H9 (cell line): ENCODE data around the gene ZBED5. TPM values are rescaled to one million over a fixed set of nuclear protein-coding genes. Genes with fewer than 3 reads are reported as not detected.

ENCODE experiments used
- DNase-seq: peaks from one replicate; pipeline ENCODE4 v3.0.0-alpha.2; 2017
- H2AFZ ChIP-seq: one replicate; pipeline ENCODE4 v1.6.1; 2013; ENCODE audit warnings: mild to moderate bottlenecking, low read length, control low read depth, moderate library complexity
- H2AK5ac ChIP-seq: 2 replicates; pipeline ENCODE4 v1.6.1; 2013; ENCODE audit warnings: low read length, control low read depth, mixed read lengths; ENCODE audit not compliant: insufficient read length
- H2BK120ac ChIP-seq: one replicate; pipeline ENCODE4 v1.6.1; 2013; ENCODE audit warnings: low read depth, mild to moderate bottlenecking, low read length, control low read depth, inconsistent platforms; ENCODE audit not compliant: poor library complexity, severe bottlenecking
- H2BK12ac ChIP-seq: 2 replicates; pipeline ENCODE4 v1.6.1; 2013; ENCODE audit warnings: low read length, control low read depth, mixed read lengths, low read depth; ENCODE audit not compliant: insufficient read length
- H2BK15ac ChIP-seq: 2 replicates; pipeline ENCODE4 v1.6.1; 2013; ENCODE audit warnings: low read depth, low read length, control low read depth
- H2BK20ac ChIP-seq: one replicate; pipeline ENCODE4 v1.6.1; 2013; ENCODE audit warnings: low read depth, mild to moderate bottlenecking, low read length, control low read depth, inconsistent platforms; ENCODE audit not compliant: poor library complexity, severe bottlenecking
- H2BK5ac ChIP-seq: 2 replicates; pipeline ENCODE4 v1.6.1; 2013; ENCODE audit warnings: low read length, control low read depth, mixed read lengths; ENCODE audit not compliant: insufficient read length
- H3K14ac ChIP-seq: 2 replicates; pipeline ENCODE4 v1.6.1; 2013; ENCODE audit warnings: low read length, control low read depth; ENCODE audit not compliant: insufficient read depth
- H3K18ac ChIP-seq: 2 replicates; pipeline ENCODE4 v1.6.1; 2013; ENCODE audit warnings: low read depth, mild to moderate bottlenecking, mixed read lengths, low read length, control low read depth; ENCODE audit not compliant: insufficient read length
- H3K23ac ChIP-seq: 2 replicates; pipeline ENCODE4 v1.6.1; 2013; ENCODE audit warnings: low read length, control low read depth, mixed read lengths, low read depth; ENCODE audit not compliant: insufficient read length
- H3K23me2 ChIP-seq: 2 replicates; pipeline ENCODE4 v1.6.1; 2013; ENCODE audit warnings: low read depth, mild to moderate bottlenecking, mixed read lengths, low read length, control low read depth; ENCODE audit not compliant: insufficient read length, poor library complexity, severe bottlenecking
- H3K27ac ChIP-seq: 2 replicates; pipeline ENCODE4 v1.5.1; 2013; ENCODE audit warnings: low read length, control low read depth, mixed read lengths, low read depth; ENCODE audit not compliant: insufficient read length
- H3K27me3 ChIP-seq: 2 replicates; pipeline ENCODE4 v1.6.1; 2013; ENCODE audit warnings: low read length, control low read depth, inconsistent platforms; ENCODE audit not compliant: insufficient read depth
- H3K4ac ChIP-seq: 2 replicates; pipeline ENCODE4 v1.6.1; 2013; ENCODE audit warnings: low read depth, mild to moderate bottlenecking, control low read depth, inconsistent platforms, low read length, moderate library complexity
- H3K4me1 ChIP-seq: 2 replicates; pipeline ENCODE4 v1.6.1; 2013; ENCODE audit warnings: low read length, control low read depth, inconsistent platforms; ENCODE audit not compliant: insufficient read depth
- H3K4me2 ChIP-seq: 2 replicates; pipeline ENCODE4 v1.6.1; 2013; ENCODE audit warnings: low read length, control low read depth, mixed read lengths; ENCODE audit not compliant: insufficient read length, insufficient read depth
- H3K56ac ChIP-seq: 2 replicates; pipeline ENCODE4 v1.6.1; 2013; ENCODE audit warnings: low read depth, mild to moderate bottlenecking, mixed read lengths, low read length, control low read depth; ENCODE audit not compliant: insufficient read length
- H3K79me1 ChIP-seq: 2 replicates; pipeline ENCODE4 v1.6.1; 2013; ENCODE audit warnings: low read depth, mild to moderate bottlenecking, moderate library complexity, low read length, control low read depth, inconsistent platforms; ENCODE audit not compliant: insufficient read depth, poor library complexity, severe bottlenecking
- H3K79me2 ChIP-seq: 2 replicates; pipeline ENCODE4 v1.6.1; 2013; ENCODE audit warnings: low read length, control low read depth, inconsistent platforms; ENCODE audit not compliant: insufficient read depth
- H3K9ac ChIP-seq: 2 replicates; pipeline ENCODE4 v1.6.1; 2013; ENCODE audit warnings: low read length, control low read depth, mixed read lengths; ENCODE audit not compliant: insufficient read length; ENCODE audit errors: extremely low read depth
- H3K9me3 ChIP-seq: one replicate; pipeline ENCODE4 v1.6.1; 2013; ENCODE audit warnings: low read depth, low read length, inconsistent platforms; ENCODE audit not compliant: control insufficient read depth
- H3T11ph ChIP-seq: one replicate; pipeline ENCODE4 v1.6.1; 2013; ENCODE audit warnings: mild to moderate bottlenecking, low read length, control low read depth, inconsistent platforms
- H4K20me1 ChIP-seq: one replicate; pipeline ENCODE4 v1.6.1; 2013; ENCODE audit not compliant: control insufficient read depth, insufficient read length, insufficient read depth
- H4K5ac ChIP-seq: 2 replicates; pipeline ENCODE4 v1.6.1; 2013; ENCODE audit warnings: low read depth, mild to moderate bottlenecking, mixed read lengths, low read length, control low read depth; ENCODE audit not compliant: insufficient read length
- H4K8ac ChIP-seq: replicated peaks from 2 replicates; pipeline ENCODE4 v1.6.1; 2013; ENCODE audit warnings: low read length, control low read depth, mixed read lengths, low read depth; ENCODE audit not compliant: insufficient read length
- H4K91ac ChIP-seq: 2 replicates; pipeline ENCODE4 v1.6.1; 2013; ENCODE audit warnings: low read depth, mild to moderate bottlenecking, moderate library complexity, mixed read lengths, low read length, control low read depth; ENCODE audit not compliant: insufficient read length
- H3K27ac Mint-ChIP-seq, 3 experiments: 2 replicates in 2 of 3; 3 replicates in 1 of 3; pipeline ENCODE4 v1.8.0; 2020 to 2021; ENCODE audit warnings: mixed read lengths in 3 of 3, mild to moderate bottlenecking in 1 of 3, moderate library complexity in 1 of 3
- H3K27me3 Mint-ChIP-seq: 2 replicates; pipeline ENCODE4 v1.8.0; 2021; ENCODE audit warnings: low read depth, mild to moderate bottlenecking, moderate library complexity, mixed read lengths
- H3K36me3 Mint-ChIP-seq, 3 experiments: 2 replicates in 2 of 3; 3 replicates in 1 of 3; pipeline ENCODE4 v1.8.0; 2020 to 2021; ENCODE audit warnings: low read depth in 3 of 3, mixed read lengths in 3 of 3; ENCODE audit not compliant: insufficient read depth in 1 of 3
- H3K4me1 Mint-ChIP-seq, 2 experiments: 2 replicates each; pipeline ENCODE4 v1.8.0; 2020; ENCODE audit warnings: mixed read lengths in 2 of 2
- H3K4me3 Mint-ChIP-seq, 2 experiments: 2 replicates in 1 of 2; 3 replicates in 1 of 2; pipeline ENCODE4 v1.8.0; 2020 to 2021; ENCODE audit warnings: mild to moderate bottlenecking in 2 of 2, mixed read lengths in 2 of 2, moderate library complexity in 1 of 2
- H3K9me3 Mint-ChIP-seq, 2 experiments: 2 replicates in 1 of 2; 3 replicates in 1 of 2; pipeline ENCODE4 v1.8.0; 2020; ENCODE audit warnings: mild to moderate bottlenecking in 2 of 2, mixed read lengths in 2 of 2, moderate library complexity in 1 of 2
- CTCF ChIP-seq: fragments of 200-600 bp; sonication (generic); conservative IDR thresholded peaks from 3 replicates; pipeline ENCODE4 v1.8.0; 2021; ENCODE audit warnings: antibody characterized with exemption, mild to moderate bottlenecking
- WGBS: extraction: QIAGEN DNeasy Blood & Tissue Kit; methylation state at CpG from one replicate; pipeline ENCODE4 v1.1.7; 2013; ENCODE audit warnings: missing lambda C conversion rate, low lambda C conversion rate, mixed read lengths; ENCODE audit not compliant: insufficient read length; ENCODE audit errors: extremely low coverage; 5-methylcytosine and 5-hydroxymethylcytosine counted together
- total RNA-seq: library from RNA; stranded (reverse); gene quantifications from 2 replicates; pipeline ENCODE4 v1.2.1, GENCODE V29; 2021

Gene ZBED5
- total RNA-seq, 1 experiment from 2014 or later, result 65.8 TPM

DNA sequence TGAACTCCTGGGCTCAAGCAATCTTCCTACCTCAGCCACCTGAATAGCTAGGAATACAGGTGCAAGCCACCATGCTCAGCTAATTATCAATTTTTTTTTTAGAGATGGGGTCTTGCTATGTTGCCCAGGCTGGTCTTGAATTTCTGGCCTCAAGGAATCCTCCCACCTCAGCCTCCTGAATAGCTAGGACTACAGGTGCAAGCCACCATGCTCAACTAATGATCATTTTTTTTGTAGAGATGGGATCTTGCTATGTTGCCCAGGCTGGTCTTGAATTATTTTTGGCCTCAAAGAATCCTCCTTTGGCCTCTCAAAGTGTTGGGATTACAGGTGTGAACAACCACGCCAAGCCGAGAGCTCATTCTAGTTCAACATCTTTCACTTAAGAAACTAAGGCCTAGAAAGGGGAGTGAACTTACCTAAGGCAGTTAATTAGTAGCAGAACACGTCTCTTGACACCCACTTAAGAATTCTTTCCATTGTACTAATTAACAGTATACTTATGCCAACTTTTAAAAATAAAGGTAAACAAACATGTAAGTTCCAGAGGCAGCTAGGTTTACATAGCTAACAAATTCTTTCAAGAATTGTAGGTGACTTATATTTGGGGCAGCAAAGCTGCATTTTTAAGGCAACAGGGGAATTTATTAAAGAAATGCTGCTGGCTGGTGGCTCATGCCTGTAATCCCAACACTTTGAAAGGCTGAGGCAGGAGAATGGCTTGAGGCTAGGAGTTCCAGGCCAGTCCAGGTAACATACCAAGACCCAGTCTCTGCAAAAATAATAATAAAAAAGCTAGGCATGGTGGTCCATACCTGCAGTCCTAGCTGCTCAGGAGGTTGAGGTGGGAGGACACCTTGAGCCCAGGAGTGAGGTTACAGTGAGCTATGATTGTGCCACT lies 9.6 kb downstream of the ZBED5 start:
- Histone ChIP-seq H4K8ac (no peak overlapping the region), H3K79me1 (no peaks in the 10 kb centered on the region), H3K79me2 (no peaks in the 10 kb centered on the region), H3K23ac (no peak overlapping the region), H3K9ac (no peak overlapping the region), H2AK5ac (no peak overlapping the region), H2BK12ac (no peak overlapping the region), H3K27me3 (no peaks in the 10 kb centered on the region), H3T11ph (no peak overlapping the region), H2BK15ac (no peak overlapping the region), H2BK120ac (no peak overlapping the region), H3K56ac (no peak overlapping the region), H3K4me1 (0 out of 2 replicates have a peak, but pooled peaks cover 2% of the 10 kb centered on the region), H4K5ac (no peak overlapping the region), H3K18ac (no peak overlapping the region), H3K27ac (no peak overlapping the region), H3K4ac (no peak overlapping the region), H2BK5ac (no peak overlapping the region), H4K91ac (no peak overlapping the region), H4K20me1 (no peaks in the 10 kb centered on the region), H3K4me2 (no peak overlapping the region), H2AFZ (no peak overlapping the region), H3K23me2 (no peaks in the 10 kb centered on the region), H3K9me3 (no peaks in the 10 kb centered on the region), H2BK20ac (no peak overlapping the region), H3K14ac (no peak overlapping the region)
- WGBS, result no CpG with 5 or more reads among the region's 3 CpGs
- Mint-ChIP-seq H3K27me3 (no peaks in the 10 kb centered on the region), H3K27ac (no peak overlapping the region), H3K9me3 (no peaks in the 10 kb centered on the region), H3K4me1 (peaks cover 5% of the 10 kb centered on the region in 2 experiments), H3K36me3 (peaks cover 8 to 15% (median 14%) of the 10 kb centered on the region in 3 experiments; a peak in 6 of 7 replicates), H3K4me3 (no peak overlapping the region)
- TF ChIP-seq CTCF, result no peak
- DNase-seq, result no peak
